H9 (cell line): ENCODE measurements around the gene ALAS1. TPM values are rescaled to one million over a fixed set of nuclear protein-coding genes. Genes with fewer than 3 reads are reported as not detected.
A peak's percentile ranks its signal among the peaks of the same experiment; 100 is the strongest.

Experiments
- DNase-seq: peaks from one replicate; pipeline ENCODE4 v3.0.0-alpha.2; 2017
- H2AFZ ChIP-seq: one replicate; pipeline ENCODE4 v1.6.1; 2013; ENCODE audit warnings: mild to moderate bottlenecking, low read length, control low read depth, moderate library complexity
- H2AK5ac ChIP-seq: 2 replicates; pipeline ENCODE4 v1.6.1; 2013; ENCODE audit warnings: low read length, control low read depth, mixed read lengths; ENCODE audit not compliant: insufficient read length
- H2BK120ac ChIP-seq: one replicate; pipeline ENCODE4 v1.6.1; 2013; ENCODE audit warnings: low read depth, mild to moderate bottlenecking, low read length, control low read depth, inconsistent platforms; ENCODE audit not compliant: poor library complexity, severe bottlenecking
- H2BK12ac ChIP-seq: 2 replicates; pipeline ENCODE4 v1.6.1; 2013; ENCODE audit warnings: low read length, control low read depth, mixed read lengths, low read depth; ENCODE audit not compliant: insufficient read length
- H2BK15ac ChIP-seq: 2 replicates; pipeline ENCODE4 v1.6.1; 2013; ENCODE audit warnings: low read depth, low read length, control low read depth
- H2BK20ac ChIP-seq: one replicate; pipeline ENCODE4 v1.6.1; 2013; ENCODE audit warnings: low read depth, mild to moderate bottlenecking, low read length, control low read depth, inconsistent platforms; ENCODE audit not compliant: poor library complexity, severe bottlenecking
- H2BK5ac ChIP-seq: 2 replicates; pipeline ENCODE4 v1.6.1; 2013; ENCODE audit warnings: low read length, control low read depth, mixed read lengths; ENCODE audit not compliant: insufficient read length
- H3K14ac ChIP-seq: 2 replicates; pipeline ENCODE4 v1.6.1; 2013; ENCODE audit warnings: low read length, control low read depth; ENCODE audit not compliant: insufficient read depth
- H3K18ac ChIP-seq: 2 replicates; pipeline ENCODE4 v1.6.1; 2013; ENCODE audit warnings: low read depth, mild to moderate bottlenecking, mixed read lengths, low read length, control low read depth; ENCODE audit not compliant: insufficient read length
- H3K23ac ChIP-seq: 2 replicates; pipeline ENCODE4 v1.6.1; 2013; ENCODE audit warnings: low read length, control low read depth, mixed read lengths, low read depth; ENCODE audit not compliant: insufficient read length
- H3K23me2 ChIP-seq: 2 replicates; pipeline ENCODE4 v1.6.1; 2013; ENCODE audit warnings: low read depth, mild to moderate bottlenecking, mixed read lengths, low read length, control low read depth; ENCODE audit not compliant: insufficient read length, poor library complexity, severe bottlenecking
- H3K27ac ChIP-seq: 2 replicates; pipeline ENCODE4 v1.5.1; 2013; ENCODE audit warnings: low read length, control low read depth, mixed read lengths, low read depth; ENCODE audit not compliant: insufficient read length
- H3K27me3 ChIP-seq: 2 replicates; pipeline ENCODE4 v1.6.1; 2013; ENCODE audit warnings: low read length, control low read depth, inconsistent platforms; ENCODE audit not compliant: insufficient read depth
- H3K4ac ChIP-seq: 2 replicates; pipeline ENCODE4 v1.6.1; 2013; ENCODE audit warnings: low read depth, mild to moderate bottlenecking, control low read depth, inconsistent platforms, low read length, moderate library complexity
- H3K4me1 ChIP-seq: 2 replicates; pipeline ENCODE4 v1.6.1; 2013; ENCODE audit warnings: low read length, control low read depth, inconsistent platforms; ENCODE audit not compliant: insufficient read depth
- H3K4me2 ChIP-seq: 2 replicates; pipeline ENCODE4 v1.6.1; 2013; ENCODE audit warnings: low read length, control low read depth, mixed read lengths; ENCODE audit not compliant: insufficient read length, insufficient read depth
- H3K56ac ChIP-seq: 2 replicates; pipeline ENCODE4 v1.6.1; 2013; ENCODE audit warnings: low read depth, mild to moderate bottlenecking, mixed read lengths, low read length, control low read depth; ENCODE audit not compliant: insufficient read length
- H3K79me1 ChIP-seq: 2 replicates; pipeline ENCODE4 v1.6.1; 2013; ENCODE audit warnings: low read depth, mild to moderate bottlenecking, moderate library complexity, low read length, control low read depth, inconsistent platforms; ENCODE audit not compliant: insufficient read depth, poor library complexity, severe bottlenecking
- H3K79me2 ChIP-seq: 2 replicates; pipeline ENCODE4 v1.6.1; 2013; ENCODE audit warnings: low read length, control low read depth, inconsistent platforms; ENCODE audit not compliant: insufficient read depth
- H3K9ac ChIP-seq: 2 replicates; pipeline ENCODE4 v1.6.1; 2013; ENCODE audit warnings: low read length, control low read depth, mixed read lengths; ENCODE audit not compliant: insufficient read length; ENCODE audit errors: extremely low read depth
- H3K9me3 ChIP-seq: one replicate; pipeline ENCODE4 v1.6.1; 2013; ENCODE audit warnings: low read depth, low read length, inconsistent platforms; ENCODE audit not compliant: control insufficient read depth
- H3T11ph ChIP-seq: one replicate; pipeline ENCODE4 v1.6.1; 2013; ENCODE audit warnings: mild to moderate bottlenecking, low read length, control low read depth, inconsistent platforms
- H4K20me1 ChIP-seq: one replicate; pipeline ENCODE4 v1.6.1; 2013; ENCODE audit not compliant: control insufficient read depth, insufficient read length, insufficient read depth
- H4K5ac ChIP-seq: 2 replicates; pipeline ENCODE4 v1.6.1; 2013; ENCODE audit warnings: low read depth, mild to moderate bottlenecking, mixed read lengths, low read length, control low read depth; ENCODE audit not compliant: insufficient read length
- H4K8ac ChIP-seq: replicated peaks from 2 replicates; pipeline ENCODE4 v1.6.1; 2013; ENCODE audit warnings: low read length, control low read depth, mixed read lengths, low read depth; ENCODE audit not compliant: insufficient read length
- H4K91ac ChIP-seq: 2 replicates; pipeline ENCODE4 v1.6.1; 2013; ENCODE audit warnings: low read depth, mild to moderate bottlenecking, moderate library complexity, mixed read lengths, low read length, control low read depth; ENCODE audit not compliant: insufficient read length
- H3K27ac Mint-ChIP-seq, 3 experiments: 2 replicates in 2 of 3; 3 replicates in 1 of 3; pipeline ENCODE4 v1.8.0; 2020 to 2021; ENCODE audit warnings: mixed read lengths in 3 of 3, mild to moderate bottlenecking in 1 of 3, moderate library complexity in 1 of 3
- H3K27me3 Mint-ChIP-seq: 2 replicates; pipeline ENCODE4 v1.8.0; 2021; ENCODE audit warnings: low read depth, mild to moderate bottlenecking, moderate library complexity, mixed read lengths
- H3K36me3 Mint-ChIP-seq, 3 experiments: 2 replicates in 2 of 3; 3 replicates in 1 of 3; pipeline ENCODE4 v1.8.0; 2020 to 2021; ENCODE audit warnings: low read depth in 3 of 3, mixed read lengths in 3 of 3; ENCODE audit not compliant: insufficient read depth in 1 of 3
- H3K4me1 Mint-ChIP-seq, 2 experiments: 2 replicates each; pipeline ENCODE4 v1.8.0; 2020; ENCODE audit warnings: mixed read lengths in 2 of 2
- H3K4me3 Mint-ChIP-seq, 2 experiments: 2 replicates in 1 of 2; 3 replicates in 1 of 2; pipeline ENCODE4 v1.8.0; 2020 to 2021; ENCODE audit warnings: mild to moderate bottlenecking in 2 of 2, mixed read lengths in 2 of 2, moderate library complexity in 1 of 2
- H3K9me3 Mint-ChIP-seq, 2 experiments: 2 replicates in 1 of 2; 3 replicates in 1 of 2; pipeline ENCODE4 v1.8.0; 2020; ENCODE audit warnings: mild to moderate bottlenecking in 2 of 2, mixed read lengths in 2 of 2, moderate library complexity in 1 of 2
- CTCF ChIP-seq: fragments of 200-600 bp; sonication (generic); conservative IDR thresholded peaks from 3 replicates; pipeline ENCODE4 v1.8.0; 2021; ENCODE audit warnings: antibody characterized with exemption, mild to moderate bottlenecking
- WGBS: extraction: QIAGEN DNeasy Blood & Tissue Kit; methylation state at CpG from one replicate; pipeline ENCODE4 v1.1.7; 2013; ENCODE audit warnings: missing lambda C conversion rate, low lambda C conversion rate, mixed read lengths; ENCODE audit not compliant: insufficient read length; ENCODE audit errors: extremely low coverage; 5-methylcytosine and 5-hydroxymethylcytosine counted together
- total RNA-seq: library from RNA; stranded (reverse); gene quantifications from 2 replicates; pipeline ENCODE4 v1.2.1, GENCODE V29; 2021

Gene ALAS1
- total RNA-seq, 1 experiment from 2014 or later: 39.1 TPM

- H3K79me1 ChIP-seq: no peaks in the 10 kb centered on the region
- DNase-seq: no peak
- no peak overlapping the region for H2AFZ ChIP-seq
These were observed 20.8 kb upstream of the ALAS1 start for GRCh38 chr3:52176951-52177700.

More at GRCh38 chr3:52176951-52177700, 20.8 kb upstream of the ALAS1 start:
- Histone ChIP-seq H4K8ac (no peak overlapping the region), H3K27ac (no peak overlapping the region), H3K18ac (no peak overlapping the region), H2BK12ac (no peak overlapping the region), H4K5ac (no peak overlapping the region), H3T11ph (no peak overlapping the region), H3K79me2 (no peaks in the 10 kb centered on the region), H3K4me2 (no peak overlapping the region), H3K56ac (no peak overlapping the region), H4K20me1 (no peaks in the 10 kb centered on the region), H2BK15ac (no peak overlapping the region), H2BK20ac (no peak overlapping the region), H3K4ac (no peak overlapping the region), H2BK120ac (no peak overlapping the region), H3K14ac (no peak overlapping the region; the same call in 1 of the 2 replicates), H3K27me3 (no peaks in the 10 kb centered on the region), H3K23me2 (no peaks in the 10 kb centered on the region), H3K9me3 (no peaks in the 10 kb centered on the region), H2BK5ac (no peak overlapping the region), H3K4me1 (no peaks in the 10 kb centered on the region), H4K91ac (no peak overlapping the region), H3K9ac (no peak overlapping the region), H3K23ac (no peak overlapping the region), H2AK5ac (no peak overlapping the region)
- no peak for TF ChIP-seq CTCF
- peak overlapping the region in 1 of 3 experiments; percentile 76; a peak in 2 of 7 replicates for H3K27ac Mint-ChIP-seq
- no CpG with 5 or more reads among the region's 15 CpGs for WGBS
- no peak overlapping the region for H3K4me3 Mint-ChIP-seq
- H3K36me3 Mint-ChIP-seq: no peaks in the 10 kb centered on the region
- H3K4me1 Mint-ChIP-seq: peaks cover 17 to 19% of the 10 kb centered on the region in 2 experiments
- peaks cover 6% of the 10 kb centered on the region; the same call in 1 of the 2 replicates for H3K27me3 Mint-ChIP-seq
- no peaks in the 10 kb centered on the region for H3K9me3 Mint-ChIP-seq
